WTC11 (cell line): ENCODE measurements around the gene MAP3K1.

ENCODE experiments used
- CREM ChIP-seq: sonication (generic); formaldehyde crosslinking; IDR thresholded peaks from 2 replicates; pipeline ENCODE4 v1.8.1; 2022; ENCODE audit warnings: mild to moderate bottlenecking, missing genetic modification reagents, moderate library complexity
- CTCF ChIP-seq: fragments of 200-600 bp; IDR thresholded peaks from 2 replicates; pipeline ENCODE4 v1.8.0; 2022; ENCODE audit warnings: antibody characterized with exemption
- E2F1 ChIP-seq: sonication (generic); formaldehyde crosslinking; IDR thresholded peaks from 2 replicates; pipeline ENCODE4 v1.8.0; 2022; ENCODE audit warnings: mild to moderate bottlenecking, missing genetic modification reagents
- E2F4 ChIP-seq: sonication (generic); formaldehyde crosslinking; IDR thresholded peaks from 2 replicates; pipeline ENCODE4 v1.8.1; 2022; ENCODE audit warnings: low read depth, mild to moderate bottlenecking, moderate library complexity, missing genetic modification reagents, borderline replicate concordance
- FOXP1 ChIP-seq: sonication (generic); formaldehyde crosslinking; IDR thresholded peaks from 2 replicates; pipeline ENCODE4 v1.8.0; 2022; ENCODE audit warnings: missing genetic modification reagents, mild to moderate bottlenecking, moderate library complexity, borderline replicate concordance
- FOXP4 ChIP-seq: sonication (generic); formaldehyde crosslinking; IDR thresholded peaks from 2 replicates; pipeline ENCODE4 v1.8.0; 2022; ENCODE audit warnings: mild to moderate bottlenecking, missing genetic modification reagents
- MAX ChIP-seq: sonication (generic); formaldehyde crosslinking; IDR thresholded peaks from 2 replicates; pipeline ENCODE4 v1.8.0; 2022; ENCODE audit warnings: mild to moderate bottlenecking, missing genetic modification reagents
- MXD4 ChIP-seq: fragments of 250-450 bp; sonication (Bioruptor Pico); IDR thresholded peaks from 2 replicates; pipeline ENCODE4 v1.8.0; 2021; ENCODE audit warnings: mild to moderate bottlenecking, moderate library complexity, borderline replicate concordance
- SMAD3 ChIP-seq: sonication (generic); formaldehyde crosslinking; IDR thresholded peaks from 2 replicates; pipeline ENCODE4 v1.8.0; 2022; ENCODE audit warnings: missing genetic modification reagents, mild to moderate bottlenecking, borderline replicate concordance
- ZBTB43 ChIP-seq: sonication (generic); formaldehyde crosslinking; IDR thresholded peaks from 2 replicates; pipeline ENCODE4 v1.8.1; 2023; ENCODE audit warnings: mild to moderate bottlenecking, missing genetic modification reagents
- ZNF121 ChIP-seq: sonication (generic); formaldehyde crosslinking; IDR thresholded peaks from 2 replicates; pipeline ENCODE4 v1.8.0; 2023; ENCODE audit warnings: missing genetic modification reagents

- no peak for TF ChIP-seq MAX (CRISPR knock-in tag)
- TF ChIP-seq FOXP1, result no peak
- TF ChIP-seq CTCF, result no peak
- no peak for TF ChIP-seq E2F1 (CRISPR knock-in tag)
- TF ChIP-seq ZBTB43 (CRISPR knock-in tag), result no peak
- no peak for TF ChIP-seq E2F4 (CRISPR knock-in tag)
- no peak for TF ChIP-seq FOXP4 (CRISPR knock-in tag)
- TF ChIP-seq MXD4 (CRISPR knock-in tag), result no peak
- TF ChIP-seq CREM (CRISPR knock-in tag), result no peak
- no peak for TF ChIP-seq ZNF121 (CRISPR knock-in tag)
- TF ChIP-seq SMAD3 (CRISPR knock-in tag), result no peak
These were observed 82.9 kb downstream of the MAP3K1 start for GRCh38 chr5:56898213-56898612.
